GM23338 (cell line): Measurements from ENCODE around the gene ZGPAT. TPM values are rescaled to one million over a fixed set of nuclear protein-coding genes. Genes with fewer than 3 reads are reported as not detected.

Experiments used
- ATAC-seq: fragments of 200-7000 bp; cut with Tn5 transposase; 3 replicates; pipeline ENCODE4 v1.9.1; 2020
- DNase-seq: peaks from one replicate; pipeline ENCODE4 v3.0.0-alpha.2; 2015; ENCODE audit warnings: low spot score
- H2AFZ ChIP-seq: fragments of 200-600 bp; sonication (generic); 2 replicates; pipeline ENCODE4 v1.8.0; 2016; ENCODE audit warnings: antibody characterized with exemption, mild to moderate bottlenecking, moderate library complexity
- H3F3A ChIP-seq: fragments of 200-600 bp; sonication (generic); replicated peaks from 2 replicates; pipeline ENCODE4 v1.8.0; 2017; ENCODE audit warnings: antibody characterized with exemption, mixed run types, low read depth
- H3K27ac ChIP-seq: fragments of 200-600 bp; sonication (generic); 2 replicates; pipeline ENCODE4 v1.6.1; 2016; ENCODE audit warnings: low read depth
- H3K27me3 ChIP-seq: fragments of 200-600 bp; sonication (generic); 2 replicates; pipeline ENCODE4 v1.8.0; 2016; ENCODE audit warnings: mild to moderate bottlenecking, mixed run types, moderate library complexity; ENCODE audit not compliant: insufficient read depth
- H3K36me3 ChIP-seq: fragments of 200-600 bp; sonication (generic); 2 replicates; pipeline ENCODE4 v1.8.0; 2016; ENCODE audit warnings: mild to moderate bottlenecking; ENCODE audit not compliant: insufficient read depth
- H3K4me1 ChIP-seq: fragments of 200-600 bp; sonication (generic); 2 replicates; pipeline ENCODE4 v1.8.0; 2016; ENCODE audit warnings: mild to moderate bottlenecking, moderate library complexity; ENCODE audit not compliant: insufficient read depth
- H3K4me2 ChIP-seq: fragments of 200-600 bp; sonication (generic); 2 replicates; pipeline ENCODE4 v1.7.1; 2017; ENCODE audit warnings: mixed run types
- H3K4me3 ChIP-seq: fragments of 200-600 bp; sonication (generic); 2 replicates; pipeline ENCODE4 v1.6.1; 2016; ENCODE audit warnings: mixed run types
- H3K79me2 ChIP-seq: fragments of 200-600 bp; sonication (generic); replicated peaks from 2 replicates; pipeline ENCODE4 v1.8.0; 2017; ENCODE audit warnings: mild to moderate bottlenecking; ENCODE audit not compliant: insufficient read depth
- H3K9me2 ChIP-seq: fragments of 200-600 bp; sonication (generic); 2 replicates; pipeline ENCODE4 v1.8.0; 2017; ENCODE audit not compliant: insufficient read depth
- H4K20me1 ChIP-seq: fragments of 200-600 bp; sonication (generic); replicated peaks from 2 replicates; pipeline ENCODE4 v1.8.0; 2017; ENCODE audit warnings: mild to moderate bottlenecking; ENCODE audit not compliant: insufficient read depth
- H3K27ac Mint-ChIP-seq: 2 replicates; pipeline ENCODE4 v1.8.0; 2020; ENCODE audit warnings: inconsistent platforms, mild to moderate bottlenecking, moderate library complexity, mixed read lengths
- H3K27me3 Mint-ChIP-seq: 3 replicates; pipeline ENCODE4 v1.8.0; 2022; ENCODE audit warnings: low read depth, mild to moderate bottlenecking, moderate library complexity, mixed read lengths, inconsistent platforms; ENCODE audit not compliant: insufficient read depth, poor library complexity
- H3K36me3 Mint-ChIP-seq: 3 replicates; pipeline ENCODE4 v1.8.0; 2021; ENCODE audit warnings: low read depth, mild to moderate bottlenecking, inconsistent platforms, moderate library complexity, mixed read lengths
- H3K4me1 Mint-ChIP-seq: 3 replicates; pipeline ENCODE4 v1.8.0; 2020; ENCODE audit warnings: mild to moderate bottlenecking, inconsistent platforms, mixed read lengths
- H3K4me3 Mint-ChIP-seq: 3 replicates; pipeline ENCODE4 v1.8.0; 2021; ENCODE audit warnings: moderate library complexity, mild to moderate bottlenecking, inconsistent platforms, mixed read lengths
- H3K9me3 Mint-ChIP-seq: 3 replicates; pipeline ENCODE4 v1.8.0; 2020; ENCODE audit warnings: moderate library complexity, mild to moderate bottlenecking, inconsistent platforms, mixed read lengths
- CREB1 ChIP-seq: fragments of 250-450 bp; sonication (Bioruptor Pico); IDR thresholded peaks from 2 replicates; pipeline ENCODE4 v1.5.0; 2020; ENCODE audit warnings: low read depth, mild to moderate bottlenecking, moderate library complexity
- CTCF ChIP-seq, 2 experiments: fragments of 200-600 bp in 1 of 2; sonication (generic) in 1 of 2; conservative IDR thresholded peaks; 2 replicates each; pipeline versions ENCODE4 v1.5.1 to v1.6.1; 2016 to 2017; ENCODE audit warnings: antibody characterized with exemption in 2 of 2, low read depth in 2 of 2, mild to moderate bottlenecking in 2 of 2, moderate library complexity in 1 of 2
- EZH2phosphoT487 ChIP-seq: fragments of 200-600 bp; sonication (generic); IDR thresholded peaks from one replicate; pipeline ENCODE4 v1.8.1; 2018; ENCODE audit warnings: antibody characterized with exemption; ENCODE audit not compliant: unreplicated experiment
- JUNB ChIP-seq: IDR thresholded peaks from one replicate; pipeline ENCODE4 v1.6.1; 2016; ENCODE audit warnings: antibody characterized with exemption; ENCODE audit not compliant: unreplicated experiment
- NANOG ChIP-seq: IDR thresholded peaks from 2 replicates; pipeline ENCODE4 v1.6.1; 2016; ENCODE audit warnings: antibody characterized with exemption, borderline replicate concordance
- POLR2AphosphoS5 ChIP-seq: IDR thresholded peaks from 2 replicates; pipeline ENCODE4 v1.6.1; 2016; ENCODE audit warnings: antibody characterized with exemption, low read depth
- STAT1 ChIP-seq: IDR thresholded peaks from one replicate; pipeline ENCODE4 v1.6.1; 2016; ENCODE audit warnings: antibody characterized with exemption; ENCODE audit not compliant: unreplicated experiment
- ZNF114 ChIP-seq: fragments of 250-450 bp; sonication (Bioruptor Pico); IDR thresholded peaks from 2 replicates; pipeline ENCODE4 v1.5.0; 2020; ENCODE audit warnings: mild to moderate bottlenecking, moderate library complexity
- ZNF331 ChIP-seq: fragments of 250-450 bp; sonication (Bioruptor Pico); IDR thresholded peaks from 2 replicates; pipeline ENCODE4 v1.5.0; 2020; ENCODE audit warnings: low read depth, mild to moderate bottlenecking, moderate library complexity
- ZNF462 ChIP-seq: fragments of 250-450 bp; sonication (Bioruptor Pico); IDR thresholded peaks from 2 replicates; pipeline ENCODE4 v1.5.0; 2020; ENCODE audit warnings: mild to moderate bottlenecking, moderate library complexity
- polyA plus RNA-seq: library from polyadenylated mRNA; unstranded; fragments of >200 nt; fragmentation: Nextera tagmentation; extraction: Ambion mirVana; gene quantifications from 2 replicates; pipeline ENCODE4 v1.2.1, GENCODE V29; 2016
- total RNA-seq: library from RNA; depleted of rRNA; stranded (reverse); fragments of >200 nt; shearing (Covaris generic); gene quantifications from 2 replicates; pipeline ENCODE4 v1.2.3, GENCODE V29; 2014
- TF ChIP-seq, protein P1 (sequence below): IDR thresholded peaks from 2 replicates; pipeline ENCODE4 v1.6.1; 2016; ENCODE audit warnings: antibody characterized with exemption

The ZGPAT gene
- total and polyA plus RNA-seq, 2 experiments from 2014 or later, result 25.0 to 39.2 TPM

GRCh38 chr20:63743210-63743970 is 35.6 kb downstream of the ZGPAT start:
- Histone ChIP-seq H2AFZ (no peak overlapping the region), H3K27ac (0 out of 2 replicates have a peak overlapping the region, but pooled peaks have one; percentile 63), H4K20me1 (no peaks in the 10 kb centered on the region), H3K4me1 (peaks cover 7% of the 10 kb centered on the region; the same call in 1 of the 2 replicates), H3K9me2 (no peaks in the 10 kb centered on the region), H3K36me3 (no peaks in the 10 kb centered on the region), H3F3A (peaks cover 14% of the 10 kb centered on the region; the same call in 1 of the 2 replicates), H3K27me3 (peaks cover 2% of the 10 kb centered on the region; the same call in 1 of the 2 replicates), H3K79me2 (no peaks in the 10 kb centered on the region), H3K4me2 (no peak overlapping the region), H3K4me3 (no peak overlapping the region)
- Mint-ChIP-seq H3K4me3 (no peak overlapping the region; the same call in 2 of the 3 replicates), H3K4me1 (no peaks in the 10 kb centered on the region; the same call in 2 of the 3 replicates), H3K27ac (no peak overlapping the region), H3K36me3 (peaks cover 8% of the 10 kb centered on the region), H3K9me3 (no peaks in the 10 kb centered on the region; the same call in 2 of the 3 replicates), H3K27me3 (peaks cover 5% of the 10 kb centered on the region)
- ATAC-seq (no peak), DNase-seq (no peak)
- TF ChIP-seq ZNF462 (no peak), EZH2phosphoT487 (no peak), POLR2AphosphoS5 (no peak), JUNB (no peak), ZNF331 (no peak), NANOG (no peak), CREB1 (CRISPR knock-in tag) (no peak), STAT1 (no peak), CTCF (conservative IDR thresholded peaks at IDR 0.05; ENCODE audit: low read depth in 2 of 2) (no peak), ZNF114 (CRISPR knock-in tag) (no peak)
- TF ChIP-seq, protein P1, sequence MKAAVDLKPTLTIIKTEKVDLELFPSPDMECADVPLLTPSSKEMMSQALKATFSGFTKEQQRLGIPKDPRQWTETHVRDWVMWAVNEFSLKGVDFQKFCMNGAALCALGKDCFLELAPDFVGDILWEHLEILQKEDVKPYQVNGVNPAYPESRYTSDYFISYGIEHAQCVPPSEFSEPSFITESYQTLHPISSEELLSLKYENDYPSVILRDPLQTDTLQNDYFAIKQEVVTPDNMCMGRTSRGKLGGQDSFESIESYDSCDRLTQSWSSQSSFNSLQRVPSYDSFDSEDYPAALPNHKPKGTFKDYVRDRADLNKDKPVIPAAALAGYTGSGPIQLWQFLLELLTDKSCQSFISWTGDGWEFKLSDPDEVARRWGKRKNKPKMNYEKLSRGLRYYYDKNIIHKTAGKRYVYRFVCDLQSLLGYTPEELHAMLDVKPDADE, result no peak
